ENCODE measurements around the gene C13orf42. TPM values are rescaled to one million over a fixed set of nuclear protein-coding genes. Genes with fewer than 3 reads are reported as not detected.

The C13orf42 gene
- polyA plus RNA-seq, 3 donors, result not detected

DNA sequence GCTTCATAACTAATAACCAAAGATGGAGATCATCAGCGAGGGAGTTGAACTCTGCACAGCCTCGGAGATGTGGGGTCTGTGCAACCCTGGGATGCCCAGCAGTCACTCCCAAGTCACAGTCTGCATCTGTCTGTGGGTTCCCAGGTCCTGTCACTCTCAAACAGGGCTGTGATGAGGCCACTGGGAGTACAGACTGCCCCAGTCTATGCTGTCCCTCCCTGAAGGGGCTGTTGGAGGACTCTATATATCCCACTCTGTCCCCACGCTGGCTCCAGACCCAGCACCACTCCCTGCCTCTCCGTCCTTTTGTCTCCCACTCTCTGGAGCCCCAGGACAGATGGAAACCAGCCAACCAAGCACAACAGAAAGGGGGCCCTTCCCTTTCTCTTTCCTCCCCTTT lies 26.2 kb upstream of the C13orf42 start:
- H3K27ac Mint-ChIP-seq, result no peak overlapping the region
- no peaks in the 10 kb centered on the region for H3K36me3 ChIP-seq (replicated peaks in 1 of 2; ENCODE audit: control insufficient read depth in 1 of 2, insufficient read depth in 2 of 2, low read length in 2 of 2)
- no peaks in the 10 kb centered on the region for H3K27me3 ChIP-seq (ENCODE audit: control insufficient read depth in 2 of 2, insufficient read depth in 2 of 2, low read length in 2 of 2)
- H3K79me2 ChIP-seq (ENCODE audit: insufficient read depth, low read length), result no peaks in the 10 kb centered on the region
- H2AFZ ChIP-seq (ENCODE audit: insufficient read depth, low read depth, low read length, poor library complexity, severe bottlenecking), result no peak overlapping the region
- DNase-seq, result no peak
- WGBS (ENCODE audit: insufficient coverage), result 96% methylated on average over 4 of the region's 4 CpGs
- H3K9me3 ChIP-seq (replicated peaks in 1 of 2; ENCODE audit: control insufficient read depth in 1 of 2, insufficient read depth in 1 of 2, low read length in 2 of 2), result peaks cover 0 to under 1% of the 10 kb centered on the region in 2 donors
- H4K20me1 ChIP-seq (ENCODE audit: insufficient read depth, low read length), result no peaks in the 10 kb centered on the region
- H3K4me1 Mint-ChIP-seq, result peaks cover 16% of the 10 kb centered on the region
- no peak overlapping the region for H3K4me2 ChIP-seq (replicated peaks; ENCODE audit: extremely low read depth, low read length, poor library complexity, severe bottlenecking)
- no peak overlapping the region for H3K4me3 Mint-ChIP-seq
- TF ChIP-seq, protein P1, sequence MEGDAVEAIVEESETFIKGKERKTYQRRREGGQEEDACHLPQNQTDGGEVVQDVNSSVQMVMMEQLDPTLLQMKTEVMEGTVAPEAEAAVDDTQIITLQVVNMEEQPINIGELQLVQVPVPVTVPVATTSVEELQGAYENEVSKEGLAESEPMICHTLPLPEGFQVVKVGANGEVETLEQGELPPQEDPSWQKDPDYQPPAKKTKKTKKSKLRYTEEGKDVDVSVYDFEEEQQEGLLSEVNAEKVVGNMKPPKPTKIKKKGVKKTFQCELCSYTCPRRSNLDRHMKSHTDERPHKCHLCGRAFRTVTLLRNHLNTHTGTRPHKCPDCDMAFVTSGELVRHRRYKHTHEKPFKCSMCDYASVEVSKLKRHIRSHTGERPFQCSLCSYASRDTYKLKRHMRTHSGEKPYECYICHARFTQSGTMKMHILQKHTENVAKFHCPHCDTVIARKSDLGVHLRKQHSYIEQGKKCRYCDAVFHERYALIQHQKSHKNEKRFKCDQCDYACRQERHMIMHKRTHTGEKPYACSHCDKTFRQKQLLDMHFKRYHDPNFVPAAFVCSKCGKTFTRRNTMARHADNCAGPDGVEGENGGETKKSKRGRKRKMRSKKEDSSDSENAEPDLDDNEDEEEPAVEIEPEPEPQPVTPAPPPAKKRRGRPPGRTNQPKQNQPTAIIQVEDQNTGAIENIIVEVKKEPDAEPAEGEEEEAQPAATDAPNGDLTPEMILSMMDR (IDR thresholded peaks at IDR 0.05), result no peak
- peaks cover 0 to 7% of the 10 kb centered on the region in 2 donors for H3K4me1 ChIP-seq (ENCODE audit: control insufficient read depth in 1 of 2, insufficient read depth in 2 of 2, low read length in 2 of 2)
- H3K9me3 Mint-ChIP-seq, result peaks cover 0 to 4% (median 0%) of the 10 kb centered on the region in 7 donors
- intact Hi-C loops (cut with micrococcal nuclease), result no loop called here
- H3K4me3 ChIP-seq (replicated peaks in 1 of 3; ENCODE audit: low read depth in 2 of 3, low read length in 3 of 3), result no peak overlapping the region
- H3K9ac ChIP-seq (ENCODE audit: insufficient read depth, low read length, poor library complexity, severe bottlenecking), result no peak overlapping the region
- H3K27me3 Mint-ChIP-seq (ENCODE audit: low read depth in 3 of 3), result peaks cover 0 to 5% (median 2%) of the 10 kb centered on the region in 3 donors
- H3K36me3 Mint-ChIP-seq, result no peaks in the 10 kb centered on the region
- H3K27ac ChIP-seq (ENCODE audit: low read depth in 1 of 2, low read length in 2 of 2), result no peak overlapping the region

DNA sequence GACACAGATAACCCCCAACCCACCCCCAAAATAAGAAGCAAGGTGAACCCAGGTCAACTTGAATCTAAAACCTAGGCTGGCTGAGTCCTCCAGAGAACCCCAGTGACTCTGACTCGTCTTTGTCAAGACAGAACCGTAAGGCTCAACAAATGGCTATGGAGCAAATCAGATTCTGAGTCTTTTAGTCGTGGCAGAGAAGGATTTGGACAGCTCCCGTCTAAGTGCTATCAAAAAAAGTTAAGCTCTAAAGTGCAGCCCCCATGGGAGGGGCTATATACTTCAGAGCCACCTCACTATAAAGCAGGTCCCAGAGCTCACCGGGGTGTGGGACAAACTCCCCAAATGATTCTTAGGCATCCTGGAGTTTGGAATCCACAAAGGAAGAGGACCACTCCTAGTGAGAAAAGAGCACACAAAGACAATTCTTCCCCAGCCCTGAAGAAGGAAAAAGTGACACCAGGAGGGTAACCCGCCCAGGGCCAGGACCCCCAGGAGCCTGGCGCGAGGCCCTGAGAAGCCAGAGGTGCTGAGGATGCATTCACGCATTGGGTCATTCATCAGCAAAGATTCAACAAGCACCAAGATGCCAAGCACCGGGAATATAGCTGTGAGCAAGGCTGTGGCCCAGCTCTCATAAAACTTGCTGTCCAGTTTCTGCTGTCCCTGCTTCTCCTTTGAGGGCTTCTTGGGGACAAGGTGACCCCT lies 25.4 kb upstream of the C13orf42 start:
- peak overlapping the region in 1 of 7 donors; percentile 16 for H3K27ac Mint-ChIP-seq
- TF ChIP-seq, protein P1 (IDR thresholded peaks at IDR 0.05), result no peak
- H3K27me3 ChIP-seq (ENCODE audit: control insufficient read depth in 2 of 2, insufficient read depth in 2 of 2, low read length in 2 of 2), result no peaks in the 10 kb centered on the region
- no peak for DNase-seq
- peaks cover 0 to 8% (median 3%) of the 10 kb centered on the region in 7 donors for H3K9me3 Mint-ChIP-seq
- no peaks in the 10 kb centered on the region for H3K36me3 Mint-ChIP-seq
- peaks cover 16% of the 10 kb centered on the region for H3K4me1 Mint-ChIP-seq
- no peak overlapping the region for H3K4me3 ChIP-seq (replicated peaks in 1 of 3; ENCODE audit: low read depth in 2 of 3, low read length in 3 of 3)
- no peak overlapping the region for H2AFZ ChIP-seq (ENCODE audit: insufficient read depth, low read depth, low read length, poor library complexity, severe bottlenecking)
- peaks cover 0 to 5% (median 2%) of the 10 kb centered on the region in 3 donors for H3K27me3 Mint-ChIP-seq (ENCODE audit: low read depth in 3 of 3)
- H3K79me2 ChIP-seq (ENCODE audit: insufficient read depth, low read length), result no peaks in the 10 kb centered on the region
- H3K4me2 ChIP-seq (replicated peaks; ENCODE audit: extremely low read depth, low read length, poor library complexity, severe bottlenecking), result no peak overlapping the region
- H3K4me3 Mint-ChIP-seq, result no peak overlapping the region
- no peak overlapping the region for H3K9ac ChIP-seq (ENCODE audit: insufficient read depth, low read length, poor library complexity, severe bottlenecking)
- H3K4me1 ChIP-seq (ENCODE audit: control insufficient read depth in 1 of 2, insufficient read depth in 2 of 2, low read length in 2 of 2), result peaks cover 0 to 7% of the 10 kb centered on the region in 2 donors
- no peaks in the 10 kb centered on the region for H4K20me1 ChIP-seq (ENCODE audit: insufficient read depth, low read length)
- 98% methylated on average over 8 of the region's 10 CpGs for WGBS (ENCODE audit: insufficient coverage)
- intact Hi-C loops (cut with micrococcal nuclease), result no loop called here
- no peaks in the 10 kb centered on the region for H3K36me3 ChIP-seq (replicated peaks in 1 of 2; ENCODE audit: control insufficient read depth in 1 of 2, insufficient read depth in 2 of 2, low read length in 2 of 2)
- peaks cover 0 to 3% of the 10 kb centered on the region in 2 donors for H3K9me3 ChIP-seq (replicated peaks in 1 of 2; ENCODE audit: control insufficient read depth in 1 of 2, insufficient read depth in 1 of 2, low read length in 2 of 2)
- H3K27ac ChIP-seq (ENCODE audit: low read depth in 1 of 2, low read length in 2 of 2), result no peak overlapping the region

Measured in CD14-positive monocyte (primary cell).